T-helper 2 cell treated with Interferon-gamma antibody and Interleukin-4, amounts not matched to agents 100 ng/mL and 5 ng/mL, for 36 hours (primary cell): Measurements from ENCODE around the gene CCT8L2. TPM values are rescaled to one million over a fixed set of nuclear protein-coding genes. Genes with fewer than 3 reads are reported as not detected.
"Not testable (repeated sequence)": the region's sequence is repeated elsewhere in the genome, so short reads cannot be mapped to it uniquely, and the experiment has no call there.

ENCODE experiments used
- intact Hi-C: fragments of 100-400 bp; cut with micrococcal nuclease; formaldehyde crosslinking; loops from one replicate; pipeline ENCODE4 v1.15.1; 2023
- total RNA-seq: library from RNA; stranded (reverse); gene quantifications from 2 replicates; pipeline ENCODE4 v1.2.3, GENCODE V29; 2022

The CCT8L2 gene
- total RNA-seq, 1 donor from 2014 or later: not detected

DNA sequence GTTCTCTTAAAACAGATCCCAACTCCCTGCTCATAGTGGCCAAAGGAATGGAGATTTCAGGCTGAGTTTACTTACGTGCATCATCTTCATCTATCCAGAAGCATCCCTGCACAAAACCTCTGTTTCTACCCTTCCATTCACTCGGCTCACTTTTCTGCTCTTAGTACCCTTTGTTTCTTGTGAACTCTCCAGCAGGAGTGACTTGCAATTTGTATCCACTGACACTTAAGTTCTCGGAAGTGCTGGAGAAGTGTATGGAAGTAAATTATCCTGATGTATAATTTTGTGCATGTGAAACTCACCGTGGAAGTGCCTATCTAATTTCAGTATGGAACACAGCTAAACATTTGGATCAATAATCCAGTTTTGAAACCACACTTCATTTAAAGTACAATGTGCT lies 7.0 kb upstream of the CCT8L2 start:
- intact Hi-C loops: not testable (repeated sequence)

GRCh38 chr22:16595251-16595650 lies 2.6 kb upstream of the CCT8L2 start:
- intact Hi-C loops: not testable (repeated sequence)

DNA sequence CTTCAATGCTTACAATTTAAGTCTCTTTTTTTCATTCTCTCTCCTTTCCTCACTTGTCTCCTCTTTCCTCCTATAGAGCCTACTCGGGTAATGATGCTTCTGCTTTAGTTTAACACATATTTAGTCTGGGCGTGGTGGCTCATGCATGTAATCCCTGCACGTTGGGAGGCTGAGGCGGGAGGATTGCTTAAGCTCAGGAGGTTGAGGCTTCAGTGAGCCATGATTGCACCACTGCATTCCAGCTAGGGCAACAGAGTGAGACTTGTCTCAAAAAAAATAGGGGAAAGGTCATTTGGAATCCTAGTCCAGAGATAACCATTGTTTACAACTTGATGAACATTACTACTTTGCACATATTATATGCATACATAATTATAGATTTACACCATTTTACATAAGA lies 1.4 kb upstream of the CCT8L2 start:
- intact Hi-C loops: no loop called here

DNA sequence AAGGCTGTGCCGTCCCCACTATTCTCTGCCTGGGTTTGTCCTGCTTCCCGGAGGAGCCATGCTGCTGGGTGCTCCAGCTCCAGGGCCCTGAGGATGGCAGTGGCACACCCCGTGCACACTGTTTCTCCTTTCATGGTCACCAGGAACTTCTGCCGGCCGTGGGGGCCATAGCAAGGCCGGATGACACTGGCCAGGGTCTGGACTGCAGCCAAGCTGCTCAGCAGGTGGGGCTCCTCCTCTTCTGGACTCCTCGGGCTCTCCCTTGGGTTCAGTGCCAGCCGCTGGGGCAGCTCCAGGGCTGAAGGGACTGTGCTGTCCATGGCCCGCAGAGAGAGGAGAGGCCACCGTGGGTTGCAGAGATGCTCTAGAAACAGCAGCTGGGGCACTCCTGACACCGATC lies 379 bp downstream of the CCT8L2 start:
- intact Hi-C loops: not testable (repeated sequence)

DNA sequence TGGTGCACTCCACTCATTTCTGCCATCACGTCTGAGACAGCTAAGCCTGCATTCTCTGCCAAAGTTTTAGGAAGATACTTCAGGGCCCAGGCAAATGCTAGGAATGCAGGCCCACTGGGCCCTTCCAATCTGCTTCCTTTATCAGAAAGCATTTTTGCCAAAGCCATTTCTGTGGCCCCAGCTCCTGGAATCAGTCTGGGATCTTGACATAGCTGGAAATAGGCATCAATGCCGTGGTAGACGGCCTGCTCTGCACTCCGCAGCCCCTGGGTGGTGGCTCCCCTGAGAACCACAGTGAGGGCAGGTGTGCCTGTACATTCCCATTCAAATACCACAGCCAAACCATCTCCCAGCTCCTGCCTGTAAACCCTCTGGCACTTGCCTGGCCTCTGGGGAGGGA lies 1.5 kb downstream of the CCT8L2 start:
- intact Hi-C loops: not testable (repeated sequence)

DNA sequence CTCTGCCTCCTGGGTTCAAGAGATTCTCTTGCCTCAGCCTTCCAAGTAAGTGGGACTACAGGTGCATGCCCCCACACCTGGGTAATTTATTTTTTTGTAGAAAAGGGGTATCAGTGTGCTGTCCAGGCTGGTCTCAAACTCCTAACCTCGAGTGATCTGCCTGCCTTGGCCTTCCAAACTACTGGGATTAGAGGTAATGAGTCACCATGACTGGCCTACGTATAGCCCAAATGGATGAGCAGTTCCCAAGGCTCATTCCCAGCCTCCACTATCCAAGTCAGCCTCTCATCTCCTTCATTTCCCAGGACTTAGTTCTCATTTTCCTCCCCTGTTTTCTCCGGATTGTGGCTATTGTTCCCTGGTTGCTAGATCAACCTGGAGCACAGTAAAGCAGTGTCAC lies 5.6 kb downstream of the CCT8L2 start:
- intact Hi-C loops: no loop called here

DNA sequence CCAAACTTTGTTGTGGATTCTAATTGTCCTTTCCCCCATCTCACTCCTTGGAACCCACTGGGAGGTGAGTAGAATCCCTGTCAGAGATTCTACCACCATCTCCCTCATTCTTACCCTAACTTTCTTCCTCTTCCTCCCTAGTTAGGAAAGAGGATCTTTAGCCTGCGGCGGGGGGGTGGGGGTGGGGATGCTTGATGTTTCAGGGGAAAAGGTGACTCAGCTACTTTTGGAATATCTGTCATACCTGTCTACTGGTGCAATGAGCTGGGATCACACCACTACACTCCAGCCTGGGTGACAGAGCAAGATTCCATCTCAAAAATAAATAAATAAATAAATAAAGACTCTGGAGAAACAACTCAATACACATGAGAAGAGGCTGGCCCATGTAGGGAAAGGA lies 6.4 kb downstream of the CCT8L2 start:
- intact Hi-C loops: no loop called here

DNA sequence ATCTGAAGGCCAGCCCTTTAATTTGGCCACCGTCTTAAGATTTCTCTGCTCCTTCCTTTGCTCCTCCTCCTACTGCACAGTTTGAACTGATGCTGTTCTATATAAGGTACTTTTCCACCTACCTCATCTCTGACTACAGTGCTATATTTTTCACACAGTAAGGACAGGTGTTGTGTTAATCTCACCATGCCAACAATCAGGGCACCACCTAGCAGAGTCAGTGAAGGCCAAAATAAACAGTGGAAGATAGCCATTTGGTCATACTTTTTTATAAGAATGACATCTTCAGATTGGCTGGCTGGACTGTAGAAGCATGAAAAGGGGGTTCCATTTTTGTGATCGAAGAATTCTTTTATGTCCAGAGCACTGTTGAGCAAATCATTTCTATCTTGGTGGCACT lies 11.7 kb downstream of the CCT8L2 start:
- intact Hi-C loops: not testable (repeated sequence)

- intact Hi-C loops: not testable (repeated sequence)
These were observed 23.3 kb downstream of the CCT8L2 start for GRCh38 chr22:16569240-16569834.

GRCh38 chr22:16568425-16568758 lies 24.2 kb downstream of the CCT8L2 start:
- intact Hi-C loops: no loop called here

GRCh38 chr22:16567617-16568424 lies 24.8 kb downstream of the CCT8L2 start:
- intact Hi-C loops: not testable (repeated sequence)

- intact Hi-C loops: not testable (repeated sequence)
These were observed 26.0 kb downstream of the CCT8L2 start for GRCh38 chr22:16566421-16567151.

- intact Hi-C loops: not testable (repeated sequence)
These were observed 26.8 kb downstream of the CCT8L2 start for GRCh38 chr22:16565585-16566420.

DNA sequence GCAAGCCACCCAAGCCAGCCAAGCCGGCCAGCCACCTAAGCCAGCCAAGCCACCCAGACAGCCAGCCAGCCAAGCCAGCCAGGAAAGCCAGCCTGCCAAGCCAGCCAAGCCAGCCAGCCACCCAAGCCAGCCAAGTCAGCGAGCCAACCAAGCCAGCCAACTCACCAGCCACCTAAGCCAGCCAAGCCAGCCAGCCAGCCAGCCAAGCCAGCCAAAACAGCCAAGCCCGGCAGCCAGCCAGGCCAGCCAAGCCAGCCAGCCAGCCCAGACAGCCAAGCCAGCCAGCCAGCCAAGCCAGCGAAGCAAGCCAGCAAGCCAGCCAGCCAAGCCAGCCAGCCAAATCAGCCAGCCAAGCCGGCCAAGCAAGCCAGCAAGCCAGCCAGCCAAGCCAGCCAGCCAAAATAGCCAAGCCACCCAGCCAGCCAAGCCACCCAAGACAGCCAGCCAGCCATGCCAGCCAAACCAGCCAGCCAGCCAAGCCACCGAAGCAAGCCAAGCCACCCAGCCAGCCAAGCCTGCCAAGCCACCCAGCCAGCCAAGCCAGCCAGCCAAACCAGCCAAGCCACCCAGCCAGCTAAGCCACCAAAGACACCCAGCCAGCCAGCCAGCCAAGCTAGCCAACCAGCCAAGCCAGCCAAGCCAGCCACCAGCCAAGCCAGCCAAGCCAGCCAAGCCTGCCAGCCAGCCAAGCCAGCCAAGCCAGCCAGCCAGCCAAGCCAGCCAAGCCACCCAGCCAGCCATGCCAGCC lies 27.6 kb downstream of the CCT8L2 start:
- intact Hi-C loops: not testable (repeated sequence)

GRCh38 chr22:16563555-16564520 lies 28.8 kb downstream of the CCT8L2 start:
- intact Hi-C loops: no loop called here

GRCh38 chr22:16562711-16563554 lies 29.7 kb downstream of the CCT8L2 start:
- intact Hi-C loops: no loop called here

DNA sequence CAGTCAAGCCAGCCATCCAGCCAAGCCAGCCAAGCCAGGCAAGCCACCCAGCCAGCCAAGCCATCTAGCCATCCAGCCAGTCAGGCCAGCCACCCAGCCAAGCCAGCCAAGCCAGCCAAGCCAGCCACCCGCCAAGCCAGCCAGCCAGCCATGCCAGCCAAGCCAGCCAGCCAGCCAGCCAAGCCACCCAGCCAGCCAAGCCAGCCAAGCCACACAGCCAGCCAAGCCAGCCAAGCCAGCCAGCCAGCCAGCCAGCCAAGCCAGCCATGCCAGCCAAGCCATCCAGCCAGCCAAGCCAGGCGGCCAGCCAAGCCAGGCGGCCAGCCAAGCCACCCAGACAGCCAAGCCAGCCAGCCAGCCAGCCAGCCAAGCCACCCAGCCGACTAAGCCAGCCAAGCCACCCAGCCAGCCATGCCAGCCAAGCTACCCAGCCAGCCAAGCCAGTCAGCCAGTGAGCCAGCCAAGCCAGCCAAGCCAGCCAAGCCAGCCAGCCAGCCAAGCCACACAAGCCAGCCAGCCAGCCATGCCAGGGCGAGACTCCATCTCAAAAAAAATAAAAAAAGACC lies 31.4 kb downstream of the CCT8L2 start:
- intact Hi-C loops: not testable (repeated sequence)

GRCh38 chr22:16560651-16561050 lies 32.0 kb downstream of the CCT8L2 start:
- intact Hi-C loops: not testable (repeated sequence)
